Measurements from ENCODE around the gene SLCO2B1. TPM values are rescaled to one million over a fixed set of nuclear protein-coding genes. Genes with fewer than 3 reads are reported as not detected.

Gene SLCO2B1
- total RNA-seq, 1 experiment from 2014 or later = not detected

GRCh38 chr11:75158241-75158640 lies 7.3 kb downstream of the SLCO2B1 start:
- no peaks in the 10 kb centered on the region for H3K4me1 ChIP-seq (ENCODE audit: insufficient read depth, low read length)
- Mint-ChIP-seq H3K4me3 (no peak overlapping the region), H3K27ac (no peak overlapping the region), H3K27me3 (ENCODE audit: low read depth) (peaks cover 3% of the 10 kb centered on the region), H3K36me3 (ENCODE audit: insufficient read depth in 1 of 3, low read depth in 3 of 3) (peaks cover 0 to 4% (median 2%) of the 10 kb centered on the region in 3 experiments; a peak in 2 of 7 replicates), H3K4me1 (peaks cover 6 to 10% of the 10 kb centered on the region in 2 experiments; a peak in 3 of 4 replicates), H3K9me3 (peaks cover 0 to 11% of the 10 kb centered on the region in 2 experiments; a peak in 3 of 5 replicates)
- no peak overlapping the region for H3K56ac ChIP-seq (ENCODE audit: insufficient read length, low read depth, low read length)
- no peak overlapping the region for H2AFZ ChIP-seq (ENCODE audit: low read length)
- H2BK20ac ChIP-seq (ENCODE audit: low read depth, low read length, poor library complexity, severe bottlenecking) = no peak overlapping the region
- H3K18ac ChIP-seq (ENCODE audit: insufficient read length, low read depth, low read length) = no peak overlapping the region
- H2BK120ac ChIP-seq (ENCODE audit: low read depth, low read length, poor library complexity, severe bottlenecking) = no peak overlapping the region
- H3K27me3 ChIP-seq (ENCODE audit: insufficient read depth, low read length) = no peaks in the 10 kb centered on the region
- no peak overlapping the region for H4K5ac ChIP-seq (ENCODE audit: insufficient read length, low read depth, low read length)
- H4K91ac ChIP-seq (ENCODE audit: insufficient read length, low read depth, low read length) = no peak overlapping the region
- no peak overlapping the region for H3T11ph ChIP-seq (ENCODE audit: low read length)
- H4K20me1 ChIP-seq (ENCODE audit: control insufficient read depth, insufficient read depth, insufficient read length) = no peaks in the 10 kb centered on the region
- no peaks in the 10 kb centered on the region for H3K79me1 ChIP-seq (ENCODE audit: insufficient read depth, low read depth, low read length, poor library complexity, severe bottlenecking)
- no peak for TF ChIP-seq CTCF (conservative IDR thresholded peaks at IDR 0.05)
- H3K23me2 ChIP-seq (ENCODE audit: insufficient read length, low read depth, low read length, poor library complexity, severe bottlenecking) = no peaks in the 10 kb centered on the region
- H2BK5ac ChIP-seq (ENCODE audit: insufficient read length, low read length) = no peak overlapping the region
- H3K4me2 ChIP-seq (ENCODE audit: insufficient read depth, insufficient read length, low read length) = no peak overlapping the region
- H3K23ac ChIP-seq (ENCODE audit: insufficient read length, low read depth, low read length) = no peak overlapping the region
- no peak overlapping the region for H3K27ac ChIP-seq (ENCODE audit: insufficient read length, low read depth, low read length)
- H3K79me2 ChIP-seq (ENCODE audit: insufficient read depth, low read length) = no peaks in the 10 kb centered on the region
- no peak for DNase-seq
- H2BK15ac ChIP-seq (ENCODE audit: low read depth, low read length) = no peak overlapping the region
- no peak overlapping the region for H3K14ac ChIP-seq (ENCODE audit: insufficient read depth, low read length)
- H3K4ac ChIP-seq (ENCODE audit: low read depth, low read length) = no peak overlapping the region
- H3K9me3 ChIP-seq (ENCODE audit: control insufficient read depth, low read depth, low read length) = peaks cover 5% of the 10 kb centered on the region
- no peak overlapping the region for H4K8ac ChIP-seq (replicated peaks; ENCODE audit: insufficient read length, low read depth, low read length)
- no peak overlapping the region for H2BK12ac ChIP-seq (ENCODE audit: insufficient read length, low read depth, low read length)
- no peak overlapping the region for H2AK5ac ChIP-seq (ENCODE audit: insufficient read length, low read length)
- H3K9ac ChIP-seq (ENCODE audit: extremely low read depth, insufficient read length, low read length) = no peak overlapping the region

Measured in H9 (cell line).